Transverse colon (tissue), 4 donors: ENCODE measurements around the gene PPY.

ENCODE experiments used
- EP300 ChIP-seq: sonication (generic); formaldehyde crosslinking; IDR thresholded peaks from one replicate; pipeline ENCODE4 v1.6.1; 2017; ENCODE audit warnings: antibody characterized with exemption, low read depth
- POLR2A ChIP-seq: fragments of 450-650 bp; IDR thresholded peaks from one replicate; pipeline ENCODE4 v1.6.1; 2016; ENCODE audit warnings: antibody characterized with exemption, mild to moderate bottlenecking, moderate library complexity
- POLR2AphosphoS5 ChIP-seq, 3 donors: sonication (generic); formaldehyde crosslinking; IDR thresholded peaks; one replicate each; pipeline ENCODE4 v1.6.1; 2016; ENCODE audit warnings: antibody characterized with exemption in 3 of 3
- TF ChIP-seq, protein P1 (sequence below), 5 experiments: fragments of 200-600 bp in 3 of 5; fragments of 450-650 bp in 2 of 5; sonication (generic) in 3 of 5; IDR thresholded peaks; 1 replicate in 2 of 5; 2 replicates in 3 of 5; pipeline ENCODE4 v1.5.1; 2016 to 2017; ENCODE audit warnings: antibody characterized with exemption in 5 of 5, inconsistent platforms in 3 of 5, mild to moderate bottlenecking in 2 of 5, moderate library complexity in 1 of 5

DNA sequence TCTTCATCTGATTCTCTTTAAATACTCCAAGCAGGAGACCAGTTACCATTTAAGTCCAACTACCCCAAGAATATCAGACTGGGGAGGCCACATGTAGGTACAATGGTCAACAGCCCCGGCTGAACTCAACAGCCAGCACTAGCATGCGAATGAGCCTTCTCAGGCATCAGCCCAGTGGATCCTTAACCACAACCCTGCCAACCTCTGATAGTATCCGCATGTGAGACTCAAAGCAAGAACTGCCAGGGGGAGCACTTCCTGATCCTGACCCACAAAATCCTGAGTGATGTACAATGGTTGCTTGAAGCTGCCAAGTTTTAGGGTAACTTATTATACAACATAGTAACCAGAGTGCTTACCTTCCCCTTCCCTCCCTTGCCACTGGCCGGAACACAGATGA is 7.5 kb upstream of the PPY start:
- TF ChIP-seq POLR2A (no peak), EP300 (no peak), POLR2AphosphoS5 (IDR thresholded peaks at IDR 0.05) (no peak)
- TF ChIP-seq, protein P1, sequence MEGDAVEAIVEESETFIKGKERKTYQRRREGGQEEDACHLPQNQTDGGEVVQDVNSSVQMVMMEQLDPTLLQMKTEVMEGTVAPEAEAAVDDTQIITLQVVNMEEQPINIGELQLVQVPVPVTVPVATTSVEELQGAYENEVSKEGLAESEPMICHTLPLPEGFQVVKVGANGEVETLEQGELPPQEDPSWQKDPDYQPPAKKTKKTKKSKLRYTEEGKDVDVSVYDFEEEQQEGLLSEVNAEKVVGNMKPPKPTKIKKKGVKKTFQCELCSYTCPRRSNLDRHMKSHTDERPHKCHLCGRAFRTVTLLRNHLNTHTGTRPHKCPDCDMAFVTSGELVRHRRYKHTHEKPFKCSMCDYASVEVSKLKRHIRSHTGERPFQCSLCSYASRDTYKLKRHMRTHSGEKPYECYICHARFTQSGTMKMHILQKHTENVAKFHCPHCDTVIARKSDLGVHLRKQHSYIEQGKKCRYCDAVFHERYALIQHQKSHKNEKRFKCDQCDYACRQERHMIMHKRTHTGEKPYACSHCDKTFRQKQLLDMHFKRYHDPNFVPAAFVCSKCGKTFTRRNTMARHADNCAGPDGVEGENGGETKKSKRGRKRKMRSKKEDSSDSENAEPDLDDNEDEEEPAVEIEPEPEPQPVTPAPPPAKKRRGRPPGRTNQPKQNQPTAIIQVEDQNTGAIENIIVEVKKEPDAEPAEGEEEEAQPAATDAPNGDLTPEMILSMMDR (IDR thresholded peaks at IDR 0.05): no peak
